Embryonic facial prominence (tissue), 1 donor: ENCODE results near the gene SNX19.
"Not testable (repeated sequence)": the region's sequence is repeated elsewhere in the genome, so short reads cannot be mapped to it uniquely, and the experiment has no call there.

ENCODE experiments used
- DNase-seq: peaks from one replicate; pipeline ENCODE4 v3.0.0-alpha.2; 2016; ENCODE audit errors: extremely low spot score

Gene SNX19

DNA sequence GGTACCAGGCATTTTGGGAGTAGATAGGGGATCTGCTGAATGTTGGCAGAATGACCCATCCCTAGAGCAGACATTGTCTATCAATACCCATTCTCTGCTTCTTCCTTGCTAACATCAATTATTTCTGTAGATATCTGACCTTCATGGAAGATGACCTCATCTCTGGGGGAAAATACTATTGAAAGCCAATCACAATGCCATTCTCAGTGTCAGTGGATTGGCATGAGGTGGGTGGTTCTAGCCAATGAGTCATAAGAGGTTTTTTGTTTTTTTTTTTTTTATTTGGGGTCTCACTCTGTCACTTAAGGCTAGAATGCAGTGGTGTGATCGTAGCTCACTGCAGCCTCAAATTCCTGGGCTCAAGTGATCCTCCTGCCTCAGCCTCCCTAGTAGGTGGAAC, 42.5 kb downstream of the SNX19 start:
- DNase-seq: no peak

DNA sequence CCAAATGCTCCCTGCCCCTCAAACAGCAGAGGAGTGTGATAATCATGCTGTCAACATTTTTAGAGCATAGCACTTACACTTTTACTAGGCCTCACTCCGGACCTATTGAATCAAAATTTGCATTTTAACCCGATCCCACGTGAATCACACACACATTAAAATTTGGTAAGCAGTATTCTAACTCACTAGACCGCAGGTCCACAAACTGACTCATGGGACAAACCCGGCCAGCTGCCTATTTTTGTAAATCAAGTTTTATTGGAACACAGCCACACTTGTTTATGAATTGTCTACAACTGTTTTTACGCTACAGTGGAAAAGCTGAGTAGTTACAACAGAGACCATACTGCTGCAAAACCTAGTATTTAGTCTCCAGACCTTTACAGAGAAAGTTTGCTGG, 43.3 kb downstream of the SNX19 start:
- DNase-seq: no peak

DNA sequence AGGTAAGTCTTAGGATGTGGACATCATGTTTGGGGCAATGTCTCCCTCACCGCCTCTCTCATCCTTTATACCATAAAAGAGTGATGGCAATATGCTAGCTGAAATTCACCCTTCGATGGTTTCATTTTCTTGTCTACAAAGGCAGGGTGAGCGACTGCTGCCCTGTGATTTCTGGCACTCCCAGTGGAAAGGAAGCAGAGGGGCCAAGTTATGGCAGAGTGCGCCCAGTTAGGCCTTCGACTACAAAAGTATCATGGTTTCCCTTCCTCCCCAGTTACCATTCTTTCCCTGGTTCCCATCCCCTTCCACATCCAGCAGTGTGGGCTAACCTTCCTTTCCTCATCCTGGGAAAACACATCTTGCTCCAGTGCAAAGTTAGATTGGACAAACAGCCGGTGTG, 43.8 kb downstream of the SNX19 start:
- no peak for DNase-seq

DNA sequence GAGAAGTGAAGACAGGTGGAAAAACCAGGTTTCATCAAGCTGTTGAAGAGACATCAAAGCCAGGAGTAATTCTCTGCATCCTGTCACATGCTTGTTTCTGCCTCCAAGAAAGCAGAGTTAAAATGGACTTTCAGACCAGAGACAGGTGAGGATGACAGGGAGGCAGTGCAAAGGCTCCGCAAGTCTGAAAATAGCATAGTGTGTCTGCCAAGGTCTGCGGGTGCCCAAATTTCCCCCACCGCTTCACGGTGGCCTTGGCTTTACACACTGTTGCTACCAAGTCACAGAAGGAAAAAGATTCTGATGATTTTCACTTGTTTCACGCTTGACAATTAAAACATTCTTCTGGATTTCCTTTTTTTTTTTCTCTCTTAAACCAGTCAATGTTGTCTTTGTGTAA, 44.2 kb downstream of the SNX19 start:
- DNase-seq: no peak

DNA sequence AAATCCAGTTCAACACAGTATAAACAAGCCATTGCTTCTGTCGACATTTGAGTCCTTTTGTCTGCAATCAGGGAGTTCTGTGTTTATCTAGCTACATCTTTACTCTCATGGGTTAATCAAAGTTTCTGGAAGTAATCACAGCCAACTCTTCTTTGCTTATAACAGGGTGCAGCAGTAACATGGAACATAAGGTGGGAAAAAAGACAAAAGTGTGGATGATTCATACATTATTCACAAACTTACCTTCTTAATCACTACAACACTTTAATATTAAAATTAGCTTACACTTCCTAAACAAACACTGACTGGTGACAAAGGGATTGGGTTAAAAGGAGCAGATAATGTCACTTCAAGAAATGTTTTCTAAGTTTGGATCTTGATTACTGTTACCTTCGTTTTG, 44.7 kb downstream of the SNX19 start:
- no peak for DNase-seq

DNA sequence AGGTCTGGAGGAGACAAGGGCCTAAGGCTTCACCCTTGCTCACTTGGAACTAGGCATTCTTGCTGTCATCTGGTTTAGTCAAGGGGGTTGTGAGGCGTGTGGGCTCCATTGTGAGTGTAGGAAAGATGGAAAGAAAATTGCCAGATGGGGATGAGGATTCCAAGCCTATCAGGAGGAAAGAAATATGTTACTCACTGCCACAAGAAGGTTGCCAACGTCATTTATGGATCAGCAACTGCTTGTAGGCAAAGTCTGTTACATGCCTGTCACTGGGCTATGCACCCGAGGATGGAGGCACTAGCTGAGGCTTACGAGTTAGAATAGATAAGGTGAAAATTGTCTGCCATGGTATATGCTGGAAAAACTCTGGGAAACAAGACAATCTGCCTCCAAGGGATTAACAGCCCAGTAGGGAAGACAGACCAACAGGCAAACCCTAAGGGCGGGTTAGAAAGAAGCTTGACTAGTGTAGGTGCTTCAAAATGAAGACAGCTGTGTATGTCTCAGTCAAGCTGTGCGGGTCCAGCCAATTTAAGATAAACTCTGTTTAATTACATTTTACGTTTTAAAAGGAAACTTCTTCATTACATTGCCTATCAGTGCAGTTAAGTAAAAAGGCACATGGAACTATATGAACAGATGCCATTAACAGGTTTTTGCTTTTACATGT, 47.4 kb downstream of the SNX19 start:
- no peak for DNase-seq

DNA sequence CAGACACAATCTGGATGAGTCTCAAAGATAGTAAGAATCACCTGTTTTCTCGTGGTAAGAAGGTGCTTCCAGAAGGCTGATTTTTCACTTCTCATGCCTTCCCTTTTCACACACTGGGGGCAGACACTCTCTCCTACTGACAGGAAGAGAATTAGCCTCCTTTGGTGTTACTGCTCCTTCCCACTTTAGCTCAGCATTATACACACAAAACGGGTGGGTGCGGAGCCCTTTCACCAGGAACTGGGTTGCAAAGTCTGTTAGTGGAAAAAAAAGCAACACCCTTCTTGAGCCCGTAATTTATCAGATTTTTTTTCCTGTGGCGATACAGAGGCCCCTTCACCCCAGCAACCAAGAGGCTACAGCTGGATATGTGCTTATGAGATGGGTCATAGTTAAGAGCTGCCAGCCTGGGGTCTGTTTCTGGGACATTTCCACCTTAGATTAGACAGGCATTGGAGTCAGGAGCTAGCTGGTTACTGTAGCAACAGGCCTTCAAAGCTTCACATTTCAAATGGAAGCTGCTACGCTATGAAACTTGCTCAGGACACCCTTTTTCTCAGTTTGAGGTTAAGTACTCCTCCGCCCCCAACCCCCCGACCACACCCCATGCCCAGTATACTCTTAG, 48.1 kb downstream of the SNX19 start:
- DNase-seq: no peak

DNA sequence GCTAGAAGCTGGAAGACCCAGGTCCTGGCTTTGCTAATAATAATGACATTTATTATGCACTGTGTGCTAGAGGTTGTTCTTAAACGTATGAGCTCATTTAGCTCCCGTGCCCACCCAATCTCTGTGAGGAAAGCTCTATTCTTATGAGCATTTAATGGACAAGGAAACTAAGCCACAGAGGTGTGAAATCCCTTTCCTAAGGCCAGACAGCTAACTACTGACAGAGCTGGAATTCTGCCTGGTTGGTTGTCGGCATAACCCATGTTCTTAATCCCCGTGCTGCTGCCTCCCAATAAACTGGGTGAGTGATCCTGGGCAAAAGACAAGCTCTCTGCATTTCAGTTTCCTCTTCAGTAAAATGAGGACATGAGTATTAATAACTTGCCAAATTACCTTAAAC, 49.4 kb downstream of the SNX19 start:
- DNase-seq: no peak

DNA sequence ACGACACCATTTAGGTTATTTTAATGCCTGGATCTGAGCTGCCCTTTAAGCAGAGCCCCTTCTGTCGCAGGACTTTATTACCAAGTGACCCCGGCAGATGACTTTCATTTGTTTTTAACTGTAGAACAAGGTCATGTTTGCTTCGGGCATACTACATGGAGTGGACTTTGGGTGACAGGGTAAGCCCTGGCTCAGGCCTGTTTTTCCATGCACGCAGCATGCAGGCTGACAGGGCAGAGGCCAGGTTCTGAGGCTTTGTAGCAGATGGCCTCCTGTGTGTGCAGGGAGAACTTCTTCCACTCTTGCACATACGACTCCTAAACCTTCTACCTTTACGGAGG, 50.5 kb downstream of the SNX19 start:
- no peak for DNase-seq

DNA sequence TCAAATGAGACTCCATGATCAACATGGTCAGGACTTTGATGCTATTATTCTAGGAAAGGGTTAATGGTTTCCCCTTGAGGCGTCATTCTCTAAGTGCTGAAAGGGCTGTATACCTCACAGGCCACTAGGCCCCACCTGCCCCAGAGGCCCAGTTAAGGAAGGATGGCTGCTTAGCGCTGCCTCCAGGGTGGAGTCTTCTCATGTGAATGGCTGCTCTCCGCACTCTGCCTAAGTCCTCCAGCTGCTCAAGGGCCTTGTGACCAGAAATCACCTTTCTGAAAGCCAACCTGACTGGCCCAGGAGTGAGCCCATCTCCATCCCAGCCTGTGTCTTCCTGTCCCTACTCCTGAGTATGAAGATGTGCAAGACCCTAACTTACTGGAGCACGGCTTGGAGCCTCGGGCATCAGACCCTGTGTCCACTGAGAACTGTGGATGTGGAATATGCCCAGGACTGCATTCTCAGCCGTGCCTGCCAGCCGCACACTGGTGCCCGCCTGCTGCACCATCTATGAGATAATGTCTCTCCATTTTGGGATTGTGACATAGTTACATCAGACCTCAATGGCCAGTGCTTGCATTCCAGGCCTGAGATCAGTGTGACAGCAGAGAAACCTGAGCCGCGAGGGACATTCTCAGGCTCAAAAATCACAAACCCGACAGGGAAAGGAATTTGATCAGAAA, 51.0 kb downstream of the SNX19 start:
- DNase-seq: no peak

DNA sequence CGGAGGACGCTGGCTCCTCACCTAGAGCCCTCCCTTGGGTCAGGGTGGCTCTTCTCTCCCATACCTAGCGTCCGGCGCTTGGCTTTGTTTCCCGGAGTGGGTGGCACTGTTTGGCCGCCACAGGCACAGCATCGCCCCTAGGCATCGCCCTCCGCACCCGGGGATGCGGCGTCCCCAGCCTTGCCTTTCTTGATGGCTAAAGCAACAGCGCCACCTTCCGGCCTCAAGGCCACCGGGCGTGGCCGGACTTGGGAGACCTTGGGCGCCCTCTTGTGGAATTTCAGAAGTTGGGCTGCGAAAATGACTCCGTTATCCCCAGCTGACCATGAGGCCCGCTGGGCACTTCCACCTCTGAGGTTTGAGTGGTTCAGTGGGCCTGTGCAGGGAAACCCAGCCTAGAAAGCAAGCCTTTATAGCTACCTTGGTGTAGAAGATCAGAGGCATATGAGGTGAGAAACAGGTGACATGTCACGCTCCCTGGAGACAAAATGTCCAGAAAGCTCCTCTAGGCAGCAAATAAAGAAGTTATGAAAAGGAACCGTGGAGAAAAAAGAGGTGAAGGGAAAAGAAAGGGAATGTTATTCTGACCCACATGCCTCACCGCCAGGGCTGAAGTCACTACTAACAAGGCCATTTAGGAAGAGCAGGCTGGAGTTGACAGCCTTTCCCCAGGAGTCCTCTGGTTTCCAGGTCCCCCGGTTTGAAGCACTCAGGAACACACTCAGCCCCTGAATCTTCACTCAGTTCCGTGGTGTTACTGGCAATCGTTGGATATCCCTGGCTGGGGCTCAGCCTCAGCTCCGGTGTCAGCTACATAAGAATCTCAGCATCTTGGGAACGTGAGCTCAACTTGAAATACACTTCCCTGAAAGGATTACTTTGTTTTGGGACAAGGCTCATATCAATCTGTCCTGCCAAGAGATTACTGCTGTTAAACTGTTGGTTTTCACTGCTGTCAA, 54.1 kb downstream of the SNX19 start:
- DNase-seq: peak; percentile 68

DNA sequence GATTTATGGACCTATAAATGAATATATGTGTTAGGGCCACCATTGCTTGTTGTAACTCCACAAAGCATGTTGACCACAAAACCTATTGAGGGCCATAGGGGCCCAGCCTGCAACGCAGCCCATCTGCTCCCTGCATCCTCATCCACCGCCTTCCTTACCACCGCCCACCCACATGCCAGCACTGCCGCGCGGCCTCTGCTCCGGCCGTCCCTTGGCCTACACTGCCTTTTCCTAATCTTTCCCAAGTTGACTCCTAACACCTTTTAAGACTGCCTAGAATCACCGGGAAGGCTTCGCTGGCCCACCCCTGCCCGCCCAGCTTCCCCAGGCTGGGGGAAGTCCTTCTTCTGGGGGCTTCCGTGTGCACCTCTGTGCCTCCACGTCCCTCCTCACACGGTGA, 55.0 kb downstream of the SNX19 start:
- no peak for DNase-seq

DNA sequence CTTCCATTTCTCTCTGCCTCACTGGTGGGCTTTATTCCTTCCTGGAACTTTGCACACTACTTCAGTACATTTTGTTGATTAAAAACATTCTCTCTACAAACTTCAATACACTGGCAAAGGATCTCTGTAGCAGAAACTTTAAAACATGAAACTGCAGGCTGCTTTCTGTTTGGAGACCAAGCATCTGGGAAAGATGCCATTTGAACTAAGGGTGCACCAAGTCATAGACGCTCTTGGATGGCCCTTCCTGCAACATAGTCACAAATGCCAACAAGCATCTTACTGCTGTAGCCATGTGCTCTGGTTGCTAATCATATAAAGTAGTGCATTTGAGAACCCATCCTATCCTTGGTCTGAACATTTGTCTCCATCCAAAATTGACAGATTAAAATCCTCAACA, 56.4 kb downstream of the SNX19 start:
- no peak for DNase-seq

DNA sequence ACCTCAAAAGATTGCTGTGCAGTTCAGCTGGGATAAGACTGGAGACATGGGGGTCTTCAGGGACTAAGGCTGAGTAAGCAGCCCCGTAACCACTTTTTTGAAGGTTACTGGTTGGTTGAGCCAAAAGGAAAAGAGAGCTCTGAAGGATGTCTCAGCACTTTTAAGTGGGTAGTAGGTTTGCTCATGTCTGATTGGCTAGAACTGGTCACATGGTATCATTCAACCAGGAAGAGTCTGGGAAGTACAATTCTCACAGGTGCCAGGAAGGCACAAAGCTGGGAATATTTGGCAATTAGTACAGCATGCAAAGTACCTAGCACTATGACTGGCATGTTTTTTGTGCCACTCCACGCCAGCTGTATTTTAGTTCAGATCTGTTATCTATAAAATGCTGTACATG, 58.1 kb downstream of the SNX19 start:
- no peak for DNase-seq

DNA sequence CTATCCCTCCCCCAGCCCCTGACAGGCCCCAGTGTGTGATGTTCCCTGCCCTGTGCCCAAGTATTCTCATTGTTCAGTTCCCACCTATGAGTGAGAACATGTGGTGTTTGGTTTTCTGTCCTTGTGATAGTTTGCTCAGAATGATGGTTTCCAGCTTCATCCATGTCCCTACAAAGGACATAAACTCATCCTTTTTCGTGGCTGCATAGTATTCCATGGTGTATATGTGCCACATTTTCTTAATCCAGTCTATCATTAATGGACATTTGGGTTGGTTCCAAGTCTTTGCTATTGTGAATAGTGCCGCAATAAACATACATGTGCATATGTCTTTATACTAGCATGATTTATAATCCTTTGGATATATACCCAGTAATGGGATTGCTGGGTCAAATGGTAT, 60.6 kb downstream of the SNX19 start:
- DNase-seq: not testable (repeated sequence)

DNA sequence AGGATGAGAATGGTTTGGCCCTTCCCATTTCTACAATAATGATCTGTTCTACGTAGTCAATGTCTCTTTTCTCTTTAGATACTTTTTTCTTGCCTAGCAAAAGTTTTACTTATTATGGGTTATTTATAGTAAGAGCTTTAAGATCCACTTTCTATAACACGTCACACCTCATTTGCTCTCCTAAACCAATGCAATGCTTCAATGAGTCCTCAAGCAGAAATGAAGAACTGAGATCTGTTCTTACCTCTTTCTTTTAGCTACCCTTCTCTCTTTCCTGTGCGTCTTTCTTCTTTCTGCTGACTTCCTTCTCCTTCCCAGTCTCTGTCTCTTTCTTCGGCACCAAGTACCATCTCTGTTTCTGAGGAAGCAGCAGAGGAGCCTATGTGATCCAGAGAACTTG, 61.8 kb downstream of the SNX19 start:
- DNase-seq: no peak

DNA sequence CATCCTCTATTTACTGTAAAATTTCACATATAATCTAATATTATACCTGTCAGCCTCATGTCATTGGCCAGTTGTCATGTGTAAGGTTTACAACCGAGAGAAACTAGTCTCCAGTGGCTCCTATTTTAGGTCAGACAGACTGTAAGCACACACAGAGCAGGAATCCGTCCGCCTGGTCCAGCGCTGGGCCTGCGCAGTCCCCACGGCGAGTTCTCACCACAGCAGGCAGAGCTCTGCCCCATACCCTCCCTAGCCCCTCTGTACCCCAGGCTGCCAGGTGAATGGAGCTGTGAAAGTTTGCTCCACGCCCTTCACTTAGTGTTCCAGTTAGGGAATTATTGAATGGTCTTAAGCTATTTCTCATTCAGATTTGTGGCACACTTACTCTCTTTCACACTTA, 63.7 kb downstream of the SNX19 start:
- DNase-seq: no peak

DNA sequence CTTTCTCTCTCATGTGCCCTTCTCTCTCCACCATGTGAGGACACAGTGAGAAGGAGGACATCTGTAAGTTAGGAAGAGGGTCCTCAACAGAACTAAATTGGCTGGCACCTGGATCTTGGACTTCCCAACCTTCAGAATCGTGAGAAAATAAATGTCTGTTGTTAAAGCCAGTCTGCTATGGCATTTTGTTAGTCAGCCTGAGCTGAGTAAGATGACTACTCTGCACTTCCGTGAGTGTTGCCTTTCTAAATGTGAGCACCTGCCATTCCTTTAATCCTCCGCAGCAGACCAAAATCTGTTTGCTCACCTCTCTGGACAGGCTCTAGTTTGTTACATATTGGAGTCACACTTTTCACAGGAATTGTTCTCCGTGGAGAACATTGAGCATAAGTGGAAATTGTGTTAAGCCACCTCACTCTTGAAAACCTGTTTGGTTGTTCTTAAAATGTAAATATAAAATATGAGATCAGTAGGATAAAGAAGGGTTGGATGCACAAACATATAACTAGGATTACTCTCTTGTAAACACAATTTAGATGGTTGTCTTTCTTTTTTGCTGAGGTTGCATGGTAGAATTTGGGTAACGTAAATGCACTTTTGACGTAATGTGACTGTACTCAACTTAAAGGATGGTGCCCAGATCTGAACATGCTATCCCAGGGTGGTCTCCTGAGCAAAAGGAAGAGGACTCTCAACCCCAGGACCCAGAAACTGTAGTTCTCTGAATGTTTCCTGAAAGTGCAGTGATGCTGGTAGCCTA, 65.9 kb downstream of the SNX19 start:
- no peak for DNase-seq

DNA sequence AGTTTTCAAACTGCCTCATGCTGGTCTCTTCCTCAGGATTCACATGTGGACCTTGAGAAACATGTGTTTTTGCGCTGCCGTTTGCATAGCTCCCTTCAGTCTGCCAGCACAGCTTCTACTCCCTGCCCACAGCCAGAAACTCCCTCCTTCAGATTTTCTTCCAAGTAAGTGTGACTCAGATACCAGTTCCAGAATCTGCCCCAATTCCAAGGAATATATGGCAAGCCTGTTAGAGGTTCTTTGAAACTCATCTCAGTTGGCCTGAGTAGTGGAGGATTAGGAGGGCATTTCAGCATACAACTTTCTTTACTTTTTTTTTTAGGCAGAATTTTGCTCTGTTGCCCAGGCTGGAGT, 67.1 kb downstream of the SNX19 start:
- DNase-seq: no peak

DNA sequence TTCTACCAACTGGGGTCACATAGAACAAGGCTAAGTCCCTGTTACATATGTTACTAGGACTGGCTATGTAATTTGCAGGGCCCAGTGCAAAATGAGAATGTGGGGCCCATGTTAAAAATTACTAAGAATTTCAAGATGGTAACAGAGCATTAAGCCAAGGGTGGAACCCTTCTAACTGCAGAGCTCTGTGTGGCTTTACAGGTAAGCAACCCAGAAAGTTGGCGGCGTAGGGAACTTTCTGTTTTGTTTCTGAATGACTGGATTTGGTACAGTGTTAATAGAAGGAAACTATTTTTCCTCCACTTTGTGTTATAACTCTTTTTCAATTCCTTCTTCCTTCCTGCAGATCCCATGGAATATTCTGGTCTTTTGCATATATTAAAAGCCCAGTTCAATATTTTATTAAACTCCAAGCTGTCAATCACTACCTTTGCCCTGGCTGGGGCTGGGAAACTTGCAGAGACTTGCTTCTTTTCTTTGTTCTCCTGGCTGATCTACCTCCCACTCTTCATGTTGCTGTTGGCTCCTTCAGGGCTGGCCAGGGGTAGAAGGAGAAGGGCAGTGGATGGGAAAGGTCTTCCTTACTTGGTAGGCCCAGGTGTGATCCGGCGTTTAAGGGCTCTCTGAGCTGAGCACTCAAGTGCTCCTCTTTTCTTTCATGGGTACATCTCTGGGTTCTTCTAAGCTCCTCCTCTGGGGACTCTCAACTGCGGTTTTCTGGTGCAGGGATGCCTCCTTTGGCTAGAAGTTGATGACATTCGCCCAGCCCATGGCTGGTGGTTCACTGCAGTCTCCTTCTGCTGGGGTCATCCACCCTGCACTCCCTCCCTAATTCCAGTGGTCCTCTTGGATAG, 67.7 kb downstream of the SNX19 start:
- DNase-seq: no peak

DNA sequence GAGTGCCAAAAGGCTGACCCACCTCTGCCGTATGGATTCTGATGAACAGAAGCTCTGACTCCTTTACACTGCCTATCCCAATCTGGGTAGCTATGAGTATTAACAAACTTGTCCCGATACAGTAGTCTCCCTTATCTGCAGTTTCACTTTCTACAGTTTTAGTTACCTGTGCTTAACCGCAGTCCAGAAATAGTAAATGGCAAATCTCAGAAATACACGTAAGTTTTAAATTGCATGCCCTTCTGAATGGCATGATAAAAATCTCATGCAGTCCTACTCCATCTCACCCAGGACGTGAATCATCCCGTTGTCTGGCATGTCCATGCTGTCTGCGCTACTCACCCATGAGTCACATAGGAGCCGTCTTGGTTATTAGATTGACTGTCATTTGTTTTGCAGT, 68.8 kb downstream of the SNX19 start:
- no peak for DNase-seq
